ENCODE results near the gene DNAJC3. TPM values are rescaled to one million over a fixed set of nuclear protein-coding genes. Genes with fewer than 3 reads are reported as not detected.
A peak's percentile ranks its signal among the peaks of the same experiment; 100 is the strongest.

DNAJC3 gene
- total and polyA plus RNA-seq, 2 of the 13 experiments (the other 11 are each of a cell fraction or from before 2014, with no cell fraction given) = 10.4 to 48.2 TPM

GRCh38 chr13:95644601-95645052 lies 32.3 kb upstream of the DNAJC3 start, which contains the start of gene DZIP1 (continued):
- no peak for TF ChIP-seq ZNF577 (CRISPR knock-in tag; IDR thresholded peaks at IDR 0.05; ENCODE audit: borderline replicate concordance, low read depth)
- peak; percentile 76 for TF ChIP-seq NFYC (CRISPR knock-in tag; IDR thresholded peaks at IDR 0.05)
- TF ChIP-seq SATB2 (CRISPR knock-in tag; IDR thresholded peaks at IDR 0.05) = no peak
- TF ChIP-seq PAWR (CRISPR knock-in tag; IDR thresholded peaks at IDR 0.05; ENCODE audit: borderline replicate concordance) = no peak
- TF ChIP-seq RCOR2 (CRISPR knock-in tag; IDR thresholded peaks at IDR 0.05) = no peak
- no peak for TF ChIP-seq ZNF138 (CRISPR knock-in tag; IDR thresholded peaks at IDR 0.05; ENCODE audit: low read depth)
- no peak for TF ChIP-seq ISX (CRISPR knock-in tag; conservative IDR thresholded peaks at IDR 0.05)
- TF ChIP-seq, protein P1, sequence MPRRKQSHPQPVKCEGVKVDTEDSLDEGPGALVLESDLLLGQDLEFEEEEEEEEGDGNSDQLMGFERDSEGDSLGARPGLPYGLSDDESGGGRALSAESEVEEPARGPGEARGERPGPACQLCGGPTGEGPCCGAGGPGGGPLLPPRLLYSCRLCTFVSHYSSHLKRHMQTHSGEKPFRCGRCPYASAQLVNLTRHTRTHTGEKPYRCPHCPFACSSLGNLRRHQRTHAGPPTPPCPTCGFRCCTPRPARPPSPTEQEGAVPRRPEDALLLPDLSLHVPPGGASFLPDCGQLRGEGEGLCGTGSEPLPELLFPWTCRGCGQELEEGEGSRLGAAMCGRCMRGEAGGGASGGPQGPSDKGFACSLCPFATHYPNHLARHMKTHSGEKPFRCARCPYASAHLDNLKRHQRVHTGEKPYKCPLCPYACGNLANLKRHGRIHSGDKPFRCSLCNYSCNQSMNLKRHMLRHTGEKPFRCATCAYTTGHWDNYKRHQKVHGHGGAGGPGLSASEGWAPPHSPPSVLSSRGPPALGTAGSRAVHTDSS (CRISPR knock-in tag; conservative IDR thresholded peaks at IDR 0.05) = no peak
- no peak for TF ChIP-seq NR1H2 (CRISPR knock-in tag; IDR thresholded peaks at IDR 0.05; ENCODE audit: borderline replicate concordance, low read depth)
- TF ChIP-seq HMG20B (CRISPR knock-in tag; conservative IDR thresholded peaks at IDR 0.05) = no peak
- TF ChIP-seq ZNF281 (CRISPR knock-in tag; IDR thresholded peaks at IDR 0.05; ENCODE audit: borderline replicate concordance) = peak; percentile 19; the same call in 1 of the 2 replicates
- TF ChIP-seq, protein P2, sequence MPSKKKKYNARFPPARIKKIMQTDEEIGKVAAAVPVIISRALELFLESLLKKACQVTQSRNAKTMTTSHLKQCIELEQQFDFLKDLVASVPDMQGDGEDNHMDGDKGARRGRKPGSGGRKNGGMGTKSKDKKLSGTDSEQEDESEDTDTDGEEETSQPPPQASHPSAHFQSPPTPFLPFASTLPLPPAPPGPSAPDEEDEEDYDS (CRISPR knock-in tag; IDR thresholded peaks at IDR 0.05) = peak; percentile 79
- no peak for TF ChIP-seq ZNF292 (CRISPR knock-in tag; IDR thresholded peaks at IDR 0.05; ENCODE audit: borderline replicate concordance, low read depth)
- peak; percentile 38; the same call in 1 of the 2 replicates for TF ChIP-seq POGZ (CRISPR knock-in tag; IDR thresholded peaks at IDR 0.05)
- no peak for TF ChIP-seq SRSF9 (IDR thresholded peaks at IDR 0.05; ENCODE audit: borderline replicate concordance, insufficient read depth, low read depth, low read length, poor library complexity, severe bottlenecking)
- TF ChIP-seq ZSCAN5A (CRISPR knock-in tag; IDR thresholded peaks at IDR 0.05; ENCODE audit: borderline replicate concordance) = no peak
- no peak for TF ChIP-seq NFKBIZ (CRISPR knock-in tag; IDR thresholded peaks at IDR 0.05)
- TF ChIP-seq ZNF570 (CRISPR knock-in tag; IDR thresholded peaks at IDR 0.05; ENCODE audit: borderline replicate concordance) = no peak
- TF ChIP-seq DBP (CRISPR knock-in tag; IDR thresholded peaks at IDR 0.05; ENCODE audit: not compliant biosample characterization) = no peak
- no peak for TF ChIP-seq ZNF761 (CRISPR knock-in tag; conservative IDR thresholded peaks at IDR 0.05)
- no peak for TF ChIP-seq MEIS1 (CRISPR knock-in tag; IDR thresholded peaks at IDR 0.05; ENCODE audit: borderline replicate concordance)
